22Rv1 (cell line): ENCODE data around the gene RIOX2.

Experiments
- H3K27ac ChIP-seq: fragments of 450-650 bp; 2 replicates; pipeline ENCODE4 v1.5.1; 2017
- ZFX ChIP-seq: fragments of 450-650 bp; IDR thresholded peaks from 2 replicates; pipeline ENCODE4 v1.6.1; 2017; ENCODE audit warnings: antibody characterized with exemption, borderline replicate concordance
- TF ChIP-seq, protein P1 (sequence below): fragments of 450-650 bp; IDR thresholded peaks from 2 replicates; pipeline ENCODE4 v1.5.1; 2017; ENCODE audit warnings: mild to moderate bottlenecking

RIOX2 gene

DNA sequence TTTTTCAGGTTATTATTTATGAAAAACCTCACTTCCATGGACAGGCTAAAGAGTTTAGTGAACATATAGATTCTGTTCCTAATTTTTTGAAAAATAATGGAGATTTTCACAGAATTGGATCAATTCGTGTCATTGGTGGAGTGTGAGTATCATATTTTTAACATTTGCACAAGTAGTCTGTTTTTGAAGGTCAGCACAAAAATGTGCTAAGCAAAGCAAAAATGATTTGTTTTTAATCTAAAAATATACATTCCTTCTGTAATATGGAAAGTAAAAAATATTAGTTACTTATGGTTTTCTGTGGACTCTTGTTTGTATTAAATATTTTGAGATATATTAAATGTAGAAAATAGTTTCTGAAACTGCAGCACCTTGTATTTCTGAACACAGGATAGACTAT lies 79.4 kb downstream of the RIOX2 start:
- H3K27ac ChIP-seq: no peak overlapping the region
- TF ChIP-seq, protein P1, sequence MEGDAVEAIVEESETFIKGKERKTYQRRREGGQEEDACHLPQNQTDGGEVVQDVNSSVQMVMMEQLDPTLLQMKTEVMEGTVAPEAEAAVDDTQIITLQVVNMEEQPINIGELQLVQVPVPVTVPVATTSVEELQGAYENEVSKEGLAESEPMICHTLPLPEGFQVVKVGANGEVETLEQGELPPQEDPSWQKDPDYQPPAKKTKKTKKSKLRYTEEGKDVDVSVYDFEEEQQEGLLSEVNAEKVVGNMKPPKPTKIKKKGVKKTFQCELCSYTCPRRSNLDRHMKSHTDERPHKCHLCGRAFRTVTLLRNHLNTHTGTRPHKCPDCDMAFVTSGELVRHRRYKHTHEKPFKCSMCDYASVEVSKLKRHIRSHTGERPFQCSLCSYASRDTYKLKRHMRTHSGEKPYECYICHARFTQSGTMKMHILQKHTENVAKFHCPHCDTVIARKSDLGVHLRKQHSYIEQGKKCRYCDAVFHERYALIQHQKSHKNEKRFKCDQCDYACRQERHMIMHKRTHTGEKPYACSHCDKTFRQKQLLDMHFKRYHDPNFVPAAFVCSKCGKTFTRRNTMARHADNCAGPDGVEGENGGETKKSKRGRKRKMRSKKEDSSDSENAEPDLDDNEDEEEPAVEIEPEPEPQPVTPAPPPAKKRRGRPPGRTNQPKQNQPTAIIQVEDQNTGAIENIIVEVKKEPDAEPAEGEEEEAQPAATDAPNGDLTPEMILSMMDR: no peak
- TF ChIP-seq ZFX: no peak
